Suprapubic skin (tissue), 4 donors: ENCODE results near the gene GIGYF1.

Source experiments
- CTCF ChIP-seq, 2 donors: fragments of 200-600 bp in 1 of 2; fragments of 450-650 bp in 1 of 2; sonication (generic) in 1 of 2; IDR thresholded peaks; one replicate each; pipeline ENCODE4 v1.5.1; 2016 to 2019; ENCODE audit warnings: antibody characterized with exemption in 2 of 2, mild to moderate bottlenecking in 1 of 2, moderate library complexity in 1 of 2
- EP300 ChIP-seq: sonication (generic); formaldehyde crosslinking; IDR thresholded peaks from one replicate; pipeline ENCODE4 v1.6.1; 2017; ENCODE audit warnings: antibody characterized with exemption
- POLR2A ChIP-seq, 2 donors: fragments of 450-650 bp; IDR thresholded peaks; one replicate each; pipeline ENCODE4 v1.6.1; 2017; ENCODE audit warnings: antibody characterized with exemption in 2 of 2, mild to moderate bottlenecking in 2 of 2, moderate library complexity in 2 of 2
- POLR2AphosphoS5 ChIP-seq, 3 donors: sonication (generic); formaldehyde crosslinking; IDR thresholded peaks; one replicate each; pipeline ENCODE4 v1.6.1; 2017; ENCODE audit warnings: antibody characterized with exemption in 3 of 3

GRCh38 chr7:100675581-100676350, 18.3 kb downstream of the GIGYF1 start:
- TF ChIP-seq CTCF (IDR thresholded peaks at IDR 0.05) = no peak
- no peak for TF ChIP-seq EP300
- TF ChIP-seq POLR2AphosphoS5 (IDR thresholded peaks at IDR 0.05) = peak in 1 of 3 donors; percentile 28
- no peak for TF ChIP-seq POLR2A (IDR thresholded peaks at IDR 0.05)
